Left ventricle myocardium inferior (tissue), 1 donor: ENCODE data around the gene PRR35. TPM values are rescaled to one million over a fixed set of nuclear protein-coding genes. Genes with fewer than 3 reads are reported as not detected.
"Not testable (repeated sequence)": the region's sequence is repeated elsewhere in the genome, so short reads cannot be mapped to it uniquely, and the experiment has no call there.

ENCODE experiments used
- DNase-seq: peaks from one replicate; pipeline ENCODE4 v3.0.0-alpha.2; 2020
- H3K27ac ChIP-seq: fragments of 200-600 bp; replicated peaks from 2 replicates; pipeline ENCODE4 v1.8.0; 2021
- H3K27me3 ChIP-seq: fragments of 200-600 bp; 2 replicates; pipeline ENCODE4 v1.8.0; 2021; ENCODE audit warnings: low read depth
- H3K36me3 ChIP-seq: fragments of 200-600 bp; 2 replicates; pipeline ENCODE4 v1.8.0; 2021
- H3K4me1 ChIP-seq: fragments of 200-600 bp; 2 replicates; pipeline ENCODE4 v1.8.0; 2021
- H3K4me3 ChIP-seq: fragments of 200-600 bp; 2 replicates; pipeline ENCODE4 v1.8.0; 2021; ENCODE audit warnings: mild to moderate bottlenecking, moderate library complexity
- H3K9me3 ChIP-seq: fragments of 200-600 bp; replicated peaks from 2 replicates; pipeline ENCODE4 v1.8.0; 2021
- CTCF ChIP-seq: fragments of 200-600 bp; IDR thresholded peaks from 2 replicates; pipeline ENCODE4 v1.8.0; 2021; ENCODE audit warnings: antibody characterized with exemption, mild to moderate bottlenecking, borderline replicate concordance
- intact Hi-C: fragments of 100-400 bp; cut with micrococcal nuclease; formaldehyde crosslinking; loops from one replicate; pipeline ENCODE4 v1.11.0; 2022
- total RNA-seq: library from RNA; stranded (reverse); fragmentation: NEBNext Ultra II Directional; extraction: Animal tissue kit (Norgen Biotek cat#: 25700); gene quantifications from one replicate; pipeline ENCODE4 v1.2.1, GENCODE V29; 2021
- donor health status: DM: no; HTN: yes; CAD: no; lungs with severe emphysema.

Gene PRR35
- total RNA-seq, 1 donor from 2014 or later = not detected

- Histone ChIP-seq H3K36me3 (peaks cover 8% of the 10 kb centered on the region), H3K4me1 (peaks cover 46% of the 10 kb centered on the region), H3K27ac (no peak overlapping the region), H3K27me3 (no peaks in the 10 kb centered on the region), H3K9me3 (no peaks in the 10 kb centered on the region), H3K4me3 (no peak overlapping the region)
- intact Hi-C loops = no loop called here
- no peak for DNase-seq
- no peak for TF ChIP-seq CTCF
Measured at GRCh38 chr16:593406-593805, 33.2 kb downstream of the PRR35 start.

GRCh38 chr16:593807-594206 is 33.6 kb downstream of the PRR35 start:
- DNase-seq = no peak
- no peak overlapping the region for H3K27ac ChIP-seq
- no peak for TF ChIP-seq CTCF
- no peaks in the 10 kb centered on the region for H3K27me3 ChIP-seq
- peaks cover 42% of the 10 kb centered on the region for H3K4me1 ChIP-seq
- peaks cover 8% of the 10 kb centered on the region for H3K36me3 ChIP-seq
- intact Hi-C loops = no loop called here
- H3K9me3 ChIP-seq = no peaks in the 10 kb centered on the region
- H3K4me3 ChIP-seq = no peak overlapping the region

GRCh38 chr16:595094-595528 is 34.9 kb downstream of the PRR35 start:
- Histone ChIP-seq H3K27me3 (no peaks in the 10 kb centered on the region), H3K9me3 (no peaks in the 10 kb centered on the region), H3K4me1 (peaks cover 34% of the 10 kb centered on the region), H3K36me3 (peaks cover 8% of the 10 kb centered on the region), H3K27ac (no peak overlapping the region), H3K4me3 (no peak overlapping the region)
- TF ChIP-seq CTCF = no peak
- no peak for DNase-seq
- intact Hi-C loops = no loop called here

GRCh38 chr16:595942-596735 is 35.9 kb downstream of the PRR35 start:
- Histone ChIP-seq H3K4me1 (peaks cover 24% of the 10 kb centered on the region), H3K27ac (no peak overlapping the region), H3K9me3 (no peaks in the 10 kb centered on the region), H3K36me3 (peaks cover 8% of the 10 kb centered on the region), H3K4me3 (no peak overlapping the region), H3K27me3 (no peaks in the 10 kb centered on the region)
- intact Hi-C loops = no loop called here
- DNase-seq = no peak
- no peak for TF ChIP-seq CTCF

- H3K9me3 ChIP-seq = no peaks in the 10 kb centered on the region
- no peak for DNase-seq
- no peak overlapping the region for H3K27ac ChIP-seq
- no peaks in the 10 kb centered on the region for H3K27me3 ChIP-seq
- intact Hi-C loops = no loop called here
- H3K4me3 ChIP-seq = no peak overlapping the region
- TF ChIP-seq CTCF = no peak
- H3K36me3 ChIP-seq = peaks cover 8% of the 10 kb centered on the region
- peaks cover 18% of the 10 kb centered on the region for H3K4me1 ChIP-seq
Measured at GRCh38 chr16:596736-597060, 36.5 kb downstream of the PRR35 start.

GRCh38 chr16:597655-598054 is 37.5 kb downstream of the PRR35 start:
- H3K36me3 ChIP-seq, DNase-seq, intact Hi-C loops, H3K27me3 ChIP-seq, H3K4me3 ChIP-seq, H3K27ac ChIP-seq, H3K4me1 ChIP-seq, H3K9me3 ChIP-seq: not testable (repeated sequence)
